Measurements from ENCODE around the gene BANF1.
A peak's percentile ranks its signal among the peaks of the same experiment; 100 is the strongest.

The BANF1 gene

DNA sequence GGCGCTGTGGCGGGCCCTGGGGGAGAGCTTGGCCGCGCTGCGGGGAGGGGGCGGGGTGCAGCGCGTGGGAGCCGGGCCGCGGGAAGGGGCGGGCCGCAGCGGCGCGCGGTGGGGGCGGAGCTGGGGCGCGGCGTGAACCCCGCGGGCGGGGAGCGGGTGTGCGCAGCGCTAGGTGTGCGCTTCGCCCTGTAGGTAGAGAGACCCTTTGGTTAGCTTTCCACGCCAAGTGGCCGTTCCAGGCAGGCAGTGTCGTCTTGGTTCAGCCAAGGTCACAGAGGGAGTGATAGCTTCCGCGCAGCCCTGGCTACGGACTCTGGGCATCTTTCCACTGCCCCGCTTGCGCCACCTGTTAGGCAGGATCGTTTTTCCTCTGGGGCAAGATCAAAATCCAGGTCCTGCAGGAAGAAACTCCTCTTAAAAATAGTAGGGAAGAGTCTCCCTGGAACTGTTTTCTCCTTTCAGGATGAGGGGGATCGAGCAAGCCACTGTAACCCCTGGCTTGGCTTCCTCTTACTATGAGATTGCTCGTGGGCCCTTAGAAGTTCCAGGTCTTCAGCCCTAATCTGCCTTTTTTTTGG lies 434 bp downstream of the BANF1 start:
- Histone ChIP-seq H3K4me3 (ENCODE audit: low read length) (peak overlapping the region; percentile 99), H3K9me3 (ENCODE audit: control insufficient read depth, insufficient read depth, low read length) (no peaks in the 10 kb centered on the region), H3K27ac (ENCODE audit: low read depth, low read length) (peak overlapping the region; percentile 91), H3K9me2 (replicated peaks; ENCODE audit: control insufficient read depth, low read length) (no peaks in the 10 kb centered on the region), H3K4me1 (ENCODE audit: control insufficient read depth, low read length) (peaks cover 14% of the 10 kb centered on the region), H3K4me2 (ENCODE audit: low read length) (peak overlapping the region; percentile 86), H3K27me3 (ENCODE audit: control insufficient read depth, low read length) (no peaks in the 10 kb centered on the region), H3K36me3 (ENCODE audit: control insufficient read depth, low read length) (peaks cover 64% of the 10 kb centered on the region), H4K20me1 (ENCODE audit: control insufficient read depth, insufficient read depth, low read depth, low read length) (peaks cover 14% of the 10 kb centered on the region; the same call in 1 of the 2 replicates), H3K79me2 (ENCODE audit: control insufficient read depth, low read length) (peaks cover 58% of the 10 kb centered on the region), H3F3A (ENCODE audit: control insufficient read depth, insufficient read depth) (peaks cover 15% of the 10 kb centered on the region)
- TF ChIP-seq, protein P1, sequence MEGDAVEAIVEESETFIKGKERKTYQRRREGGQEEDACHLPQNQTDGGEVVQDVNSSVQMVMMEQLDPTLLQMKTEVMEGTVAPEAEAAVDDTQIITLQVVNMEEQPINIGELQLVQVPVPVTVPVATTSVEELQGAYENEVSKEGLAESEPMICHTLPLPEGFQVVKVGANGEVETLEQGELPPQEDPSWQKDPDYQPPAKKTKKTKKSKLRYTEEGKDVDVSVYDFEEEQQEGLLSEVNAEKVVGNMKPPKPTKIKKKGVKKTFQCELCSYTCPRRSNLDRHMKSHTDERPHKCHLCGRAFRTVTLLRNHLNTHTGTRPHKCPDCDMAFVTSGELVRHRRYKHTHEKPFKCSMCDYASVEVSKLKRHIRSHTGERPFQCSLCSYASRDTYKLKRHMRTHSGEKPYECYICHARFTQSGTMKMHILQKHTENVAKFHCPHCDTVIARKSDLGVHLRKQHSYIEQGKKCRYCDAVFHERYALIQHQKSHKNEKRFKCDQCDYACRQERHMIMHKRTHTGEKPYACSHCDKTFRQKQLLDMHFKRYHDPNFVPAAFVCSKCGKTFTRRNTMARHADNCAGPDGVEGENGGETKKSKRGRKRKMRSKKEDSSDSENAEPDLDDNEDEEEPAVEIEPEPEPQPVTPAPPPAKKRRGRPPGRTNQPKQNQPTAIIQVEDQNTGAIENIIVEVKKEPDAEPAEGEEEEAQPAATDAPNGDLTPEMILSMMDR (IDR thresholded peaks at IDR 0.05; ENCODE audit: low read depth, low read length, poor library complexity, severe bottlenecking), result peak; percentile 20
- no peak for TF ChIP-seq EZH2phosphoT487 (IDR thresholded peaks at IDR 0.05; ENCODE audit: borderline replicate concordance, low read length)

DNA sequence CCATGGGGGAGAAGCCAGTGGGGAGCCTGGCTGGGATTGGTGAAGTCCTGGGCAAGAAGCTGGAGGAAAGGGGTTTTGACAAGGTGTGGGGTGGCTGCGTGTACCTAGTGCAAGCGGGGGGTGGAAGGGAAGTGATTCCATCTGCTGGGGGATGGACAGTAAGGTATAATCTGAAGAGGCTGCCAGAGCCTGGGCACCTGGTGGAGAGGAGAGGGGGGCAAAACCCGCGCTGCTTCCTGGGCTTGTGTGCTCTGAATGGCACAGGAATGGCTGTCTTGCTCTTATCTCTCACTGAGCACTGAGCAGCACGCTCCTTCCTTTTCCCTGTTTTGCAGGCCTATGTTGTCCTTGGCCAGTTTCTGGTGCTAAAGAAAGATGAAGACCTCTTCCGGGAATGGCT lies 988 bp downstream of the BANF1 start:
- peak overlapping the region; percentile 86 for H3K4me2 ChIP-seq (ENCODE audit: low read length)
- no peaks in the 10 kb centered on the region for H3K9me3 ChIP-seq (ENCODE audit: control insufficient read depth, insufficient read depth, low read length)
- no peak for TF ChIP-seq EZH2phosphoT487 (IDR thresholded peaks at IDR 0.05; ENCODE audit: borderline replicate concordance, low read length)
- TF ChIP-seq, protein P1 (IDR thresholded peaks at IDR 0.05; ENCODE audit: low read depth, low read length, poor library complexity, severe bottlenecking), result no peak
- peak overlapping the region; percentile 99 for H3K4me3 ChIP-seq (ENCODE audit: low read length)
- peak overlapping the region; percentile 91 for H3K27ac ChIP-seq (ENCODE audit: low read depth, low read length)
- H3K4me1 ChIP-seq (ENCODE audit: control insufficient read depth, low read length), result peaks cover 14% of the 10 kb centered on the region
- H3K9me2 ChIP-seq (replicated peaks; ENCODE audit: control insufficient read depth, low read length), result no peaks in the 10 kb centered on the region
- no peaks in the 10 kb centered on the region for H3K27me3 ChIP-seq (ENCODE audit: control insufficient read depth, low read length)
- peaks cover 55% of the 10 kb centered on the region for H3K79me2 ChIP-seq (ENCODE audit: control insufficient read depth, low read length)
- H3F3A ChIP-seq (ENCODE audit: control insufficient read depth, insufficient read depth), result peaks cover 15% of the 10 kb centered on the region
- H3K36me3 ChIP-seq (ENCODE audit: control insufficient read depth, low read length), result peaks cover 58% of the 10 kb centered on the region
- peaks cover 14% of the 10 kb centered on the region; the same call in 1 of the 2 replicates for H4K20me1 ChIP-seq (ENCODE audit: control insufficient read depth, insufficient read depth, low read depth, low read length)

DNA sequence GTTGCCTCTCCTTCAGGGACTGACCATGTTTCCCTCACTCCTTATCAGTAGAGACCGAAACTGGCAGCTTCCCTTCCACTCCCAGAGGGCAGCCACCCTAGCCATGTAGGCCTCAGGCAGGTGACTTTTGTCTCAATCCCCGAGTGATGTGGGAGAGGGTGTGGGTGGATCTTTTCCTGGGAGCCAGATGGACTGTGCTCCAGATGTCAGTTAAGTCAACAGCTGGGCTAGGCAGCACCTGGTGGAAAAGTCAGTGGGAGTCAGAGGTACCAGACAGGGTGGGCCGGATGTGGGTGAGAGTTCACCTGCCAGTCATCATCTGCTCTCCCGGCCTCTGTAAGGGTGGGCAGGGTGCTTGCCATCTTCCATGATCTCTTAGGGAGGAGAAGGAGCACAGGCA lies 1.9 kb downstream of the BANF1 start:
- Histone ChIP-seq H3K9me2 (replicated peaks; ENCODE audit: control insufficient read depth, low read length) (no peaks in the 10 kb centered on the region), H3K4me2 (ENCODE audit: low read length) (no peak overlapping the region), H3F3A (ENCODE audit: control insufficient read depth, insufficient read depth) (peaks cover 15% of the 10 kb centered on the region), H3K4me1 (ENCODE audit: control insufficient read depth, low read length) (peaks cover 14% of the 10 kb centered on the region), H3K36me3 (ENCODE audit: control insufficient read depth, low read length) (peaks cover 49% of the 10 kb centered on the region), H3K9me3 (ENCODE audit: control insufficient read depth, insufficient read depth, low read length) (no peaks in the 10 kb centered on the region), H3K27me3 (ENCODE audit: control insufficient read depth, low read length) (no peaks in the 10 kb centered on the region), H3K27ac (ENCODE audit: low read depth, low read length) (no peak overlapping the region), H3K4me3 (ENCODE audit: low read length) (no peak overlapping the region), H3K79me2 (ENCODE audit: control insufficient read depth, low read length) (peaks cover 46% of the 10 kb centered on the region), H4K20me1 (ENCODE audit: control insufficient read depth, insufficient read depth, low read depth, low read length) (peaks cover 8% of the 10 kb centered on the region; the same call in 1 of the 2 replicates)
- TF ChIP-seq, protein P1 (IDR thresholded peaks at IDR 0.05; ENCODE audit: low read depth, low read length, poor library complexity, severe bottlenecking), result no peak
- TF ChIP-seq EZH2phosphoT487 (IDR thresholded peaks at IDR 0.05; ENCODE audit: borderline replicate concordance, low read length), result no peak
